Brain microvascular endothelial cell (primary cell): ENCODE measurements around the gene UNC45B.

Source experiments
- DNase-seq: peaks from one replicate; pipeline ENCODE4 v3.0.0-alpha.2; 2020
- H3K27ac ChIP-seq: fragments of 250-450 bp; sonication (Bioruptor Pico); 2 replicates; pipeline ENCODE4 v1.5.1; 2020; ENCODE audit warnings: mild to moderate bottlenecking, moderate library complexity
- H3K27me3 ChIP-seq: fragments of 250-450 bp; sonication (Bioruptor Pico); replicated peaks from 2 replicates; pipeline ENCODE4 v1.5.1; 2020; ENCODE audit warnings: mild to moderate bottlenecking
- H3K36me3 ChIP-seq: fragments of 250-450 bp; sonication (Bioruptor Pico); replicated peaks from 2 replicates; pipeline ENCODE4 v1.5.1; 2020; ENCODE audit warnings: mild to moderate bottlenecking
- H3K4me3 ChIP-seq: 2 replicates; pipeline ENCODE4 v1.5.1; 2011; ENCODE audit warnings: low read depth, mild to moderate bottlenecking, control low read depth, low read length, moderate library complexity
- in situ Hi-C: cut with HindIII; loops from 2 replicates; pipeline ENCODE4 v1.10.0; 2017; ENCODE audit warnings: low sequenced_read_pairs, low pct_ligation_motif_present
- TF ChIP-seq, protein P1 (sequence below): IDR thresholded peaks from 2 replicates; pipeline ENCODE4 v1.5.1; 2011; ENCODE audit warnings: low read depth, mild to moderate bottlenecking, moderate library complexity, low read length, control low read depth, inconsistent platforms; ENCODE audit errors: missing control alignments

Gene UNC45B, protein sequence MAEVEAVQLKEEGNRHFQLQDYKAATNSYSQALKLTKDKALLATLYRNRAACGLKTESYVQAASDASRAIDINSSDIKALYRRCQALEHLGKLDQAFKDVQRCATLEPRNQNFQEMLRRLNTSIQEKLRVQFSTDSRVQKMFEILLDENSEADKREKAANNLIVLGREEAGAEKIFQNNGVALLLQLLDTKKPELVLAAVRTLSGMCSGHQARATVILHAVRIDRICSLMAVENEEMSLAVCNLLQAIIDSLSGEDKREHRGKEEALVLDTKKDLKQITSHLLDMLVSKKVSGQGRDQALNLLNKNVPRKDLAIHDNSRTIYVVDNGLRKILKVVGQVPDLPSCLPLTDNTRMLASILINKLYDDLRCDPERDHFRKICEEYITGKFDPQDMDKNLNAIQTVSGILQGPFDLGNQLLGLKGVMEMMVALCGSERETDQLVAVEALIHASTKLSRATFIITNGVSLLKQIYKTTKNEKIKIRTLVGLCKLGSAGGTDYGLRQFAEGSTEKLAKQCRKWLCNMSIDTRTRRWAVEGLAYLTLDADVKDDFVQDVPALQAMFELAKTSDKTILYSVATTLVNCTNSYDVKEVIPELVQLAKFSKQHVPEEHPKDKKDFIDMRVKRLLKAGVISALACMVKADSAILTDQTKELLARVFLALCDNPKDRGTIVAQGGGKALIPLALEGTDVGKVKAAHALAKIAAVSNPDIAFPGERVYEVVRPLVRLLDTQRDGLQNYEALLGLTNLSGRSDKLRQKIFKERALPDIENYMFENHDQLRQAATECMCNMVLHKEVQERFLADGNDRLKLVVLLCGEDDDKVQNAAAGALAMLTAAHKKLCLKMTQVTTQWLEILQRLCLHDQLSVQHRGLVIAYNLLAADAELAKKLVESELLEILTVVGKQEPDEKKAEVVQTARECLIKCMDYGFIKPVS

DNA sequence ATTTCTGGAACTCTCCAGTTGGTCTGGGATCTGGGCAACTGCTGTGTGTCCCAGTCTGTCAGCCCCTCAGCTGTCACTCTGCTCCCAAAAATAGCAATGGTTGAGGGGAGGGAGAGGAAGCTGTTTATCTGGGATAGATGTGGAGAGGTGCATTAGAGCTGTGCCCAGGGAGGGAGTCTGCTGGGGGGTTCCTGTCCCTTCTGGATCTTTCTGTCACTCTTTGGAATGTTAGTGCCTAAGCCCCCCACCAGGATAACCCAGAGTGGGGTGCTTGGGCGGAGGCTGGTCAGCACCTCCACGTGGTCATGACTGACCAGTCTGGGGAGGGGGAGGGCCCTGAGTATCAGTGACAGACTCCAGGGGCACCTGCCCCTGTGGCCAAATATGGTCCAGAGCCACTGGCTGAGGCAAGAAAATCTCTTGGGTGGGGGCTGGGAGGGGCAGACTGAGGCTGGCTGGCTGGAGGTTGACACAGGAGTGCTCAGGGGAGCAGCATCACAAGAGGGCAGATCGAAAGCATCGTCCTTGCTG, at the start of gene UNC45B:
Gene UNC45B, plus strand, starts transcription at position 443 of the 531 bp plus-strand sequence. CDS start 447 bp downstream, outside the sequence.
- Histone ChIP-seq H3K4me3 (no peak within 1 kb of the TSS), H3K27me3 (no peaks in the 10 kb centered on the region)

DNA sequence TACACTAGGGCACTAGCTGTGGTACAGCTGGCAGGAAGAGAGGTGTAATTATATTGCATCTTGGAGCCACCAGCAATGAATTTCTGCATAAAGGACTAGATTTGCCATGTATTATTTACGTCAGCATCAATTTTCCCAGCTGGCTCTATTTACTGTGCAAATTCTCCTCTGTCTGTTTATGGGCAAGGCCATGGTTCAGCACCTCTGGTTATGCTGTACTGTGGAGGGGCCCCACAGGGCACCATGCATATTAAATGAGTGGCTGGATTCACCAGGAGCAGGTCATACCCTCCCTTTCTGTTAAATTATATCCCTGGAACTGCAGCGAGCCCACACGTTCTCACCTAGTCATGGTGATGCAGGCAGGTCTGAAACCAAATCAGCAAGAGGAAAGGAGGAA, 47.7 kb upstream of the UNC45B start:
- Histone ChIP-seq H3K36me3 (peaks cover 8% of the 10 kb centered on the region), H3K4me3 (no peak overlapping the region), H3K27me3 (no peaks in the 10 kb centered on the region), H3K27ac (no peak overlapping the region)
- TF ChIP-seq, protein P1, sequence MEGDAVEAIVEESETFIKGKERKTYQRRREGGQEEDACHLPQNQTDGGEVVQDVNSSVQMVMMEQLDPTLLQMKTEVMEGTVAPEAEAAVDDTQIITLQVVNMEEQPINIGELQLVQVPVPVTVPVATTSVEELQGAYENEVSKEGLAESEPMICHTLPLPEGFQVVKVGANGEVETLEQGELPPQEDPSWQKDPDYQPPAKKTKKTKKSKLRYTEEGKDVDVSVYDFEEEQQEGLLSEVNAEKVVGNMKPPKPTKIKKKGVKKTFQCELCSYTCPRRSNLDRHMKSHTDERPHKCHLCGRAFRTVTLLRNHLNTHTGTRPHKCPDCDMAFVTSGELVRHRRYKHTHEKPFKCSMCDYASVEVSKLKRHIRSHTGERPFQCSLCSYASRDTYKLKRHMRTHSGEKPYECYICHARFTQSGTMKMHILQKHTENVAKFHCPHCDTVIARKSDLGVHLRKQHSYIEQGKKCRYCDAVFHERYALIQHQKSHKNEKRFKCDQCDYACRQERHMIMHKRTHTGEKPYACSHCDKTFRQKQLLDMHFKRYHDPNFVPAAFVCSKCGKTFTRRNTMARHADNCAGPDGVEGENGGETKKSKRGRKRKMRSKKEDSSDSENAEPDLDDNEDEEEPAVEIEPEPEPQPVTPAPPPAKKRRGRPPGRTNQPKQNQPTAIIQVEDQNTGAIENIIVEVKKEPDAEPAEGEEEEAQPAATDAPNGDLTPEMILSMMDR, result no peak
- no peak for DNase-seq
- in situ Hi-C loops, result no loop called here

More for the DNA sequence above, at the start of gene UNC45B:
- no peak for DNase-seq
- H3K36me3 ChIP-seq, result no peaks in the 10 kb centered on the region
- in situ Hi-C loops, result no loop called here
- no peak within 1 kb of the TSS for H3K27ac ChIP-seq
- TF ChIP-seq, protein P1, result no peak

DNA sequence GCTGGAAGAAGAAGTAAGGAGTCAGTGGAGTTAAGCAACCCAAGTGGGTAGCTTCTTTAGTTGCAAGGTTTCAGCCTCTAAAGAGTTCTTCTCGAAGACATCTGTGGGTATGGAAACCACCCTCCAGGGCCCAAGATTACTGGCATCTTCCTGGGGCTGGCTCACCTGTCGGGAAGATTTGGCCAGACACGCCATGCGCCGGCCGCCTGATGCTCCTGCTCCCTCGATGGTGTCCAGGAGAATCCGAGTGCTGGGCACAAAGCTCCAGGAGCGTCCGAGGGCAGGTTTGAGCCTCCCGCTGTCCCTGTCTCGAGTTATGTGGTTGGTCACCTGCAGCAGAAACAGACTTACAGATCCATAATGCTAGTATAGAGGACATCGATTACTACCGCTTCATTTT, 46.6 kb upstream of the UNC45B start:
- in situ Hi-C loops, result no loop called here
- Histone ChIP-seq H3K4me3 (no peak overlapping the region), H3K27ac (no peak overlapping the region), H3K27me3 (no peaks in the 10 kb centered on the region), H3K36me3 (peaks cover 15% of the 10 kb centered on the region)
- TF ChIP-seq, protein P1, result no peak
- no peak for DNase-seq

DNA sequence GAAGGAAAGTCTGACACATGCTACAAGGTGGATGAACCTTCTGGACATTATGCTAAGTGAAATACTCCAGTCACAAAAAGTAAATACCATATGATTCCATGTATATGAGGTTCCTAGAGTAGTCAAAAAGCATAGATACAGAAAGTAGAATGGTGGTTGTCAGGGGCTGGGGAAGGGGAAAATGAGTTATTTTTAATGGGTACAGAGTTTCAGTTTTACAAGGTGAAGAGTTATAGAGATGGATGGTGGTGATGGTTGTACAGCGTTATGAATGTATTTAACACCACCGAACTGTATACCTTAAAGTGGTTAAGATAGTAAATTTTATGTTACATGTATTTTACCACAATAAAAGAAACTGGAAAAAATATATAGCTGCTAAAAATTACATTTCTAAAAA, 45.9 kb upstream of the UNC45B start:
- no peaks in the 10 kb centered on the region for H3K27me3 ChIP-seq
- no peak for DNase-seq
- peaks cover 20% of the 10 kb centered on the region for H3K36me3 ChIP-seq
- no peak overlapping the region for H3K27ac ChIP-seq
- in situ Hi-C loops, result no loop called here
- TF ChIP-seq, protein P1, result no peak
- H3K4me3 ChIP-seq, result no peak overlapping the region

DNA sequence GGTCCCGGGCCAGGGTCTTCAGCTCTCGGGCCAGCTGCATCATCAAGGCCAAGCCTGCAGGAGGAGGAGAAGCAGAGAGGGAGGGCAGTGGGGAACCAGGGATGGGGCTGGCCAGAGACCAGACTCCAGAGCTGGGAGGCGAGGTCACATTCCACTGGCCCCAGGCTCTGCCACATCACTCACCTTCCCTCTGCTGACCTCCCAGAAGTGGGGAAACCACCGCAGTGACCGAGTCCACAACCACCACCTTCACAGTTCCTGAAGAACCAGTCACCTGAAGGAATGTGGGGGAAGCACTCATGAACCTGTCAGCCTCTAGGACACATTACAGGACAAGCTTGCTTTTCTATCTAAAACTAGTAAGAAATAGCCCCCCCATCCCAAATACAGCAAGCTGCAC, 44.3 kb upstream of the UNC45B start:
- DNase-seq, result no peak
- TF ChIP-seq, protein P1, result no peak
- Histone ChIP-seq H3K36me3 (peaks cover 20% of the 10 kb centered on the region), H3K27me3 (no peaks in the 10 kb centered on the region), H3K27ac (no peak overlapping the region), H3K4me3 (no peak overlapping the region)
- in situ Hi-C loops, result no loop called here
